Osteoblast (primary cell): ENCODE data around the gene PGC. TPM values are rescaled to one million over a fixed set of nuclear protein-coding genes. Genes with fewer than 3 reads are reported as not detected.

Experiments
- DNase-seq: peaks from one replicate; pipeline ENCODE4 v3.0.0; 2011; ENCODE audit warnings: low spot score, mixed read lengths; ENCODE audit not compliant: insufficient read length; ENCODE audit errors: missing footprints
- H2AFZ ChIP-seq: 2 replicates; pipeline ENCODE4 v1.6.0; 2011; ENCODE audit warnings: mild to moderate bottlenecking, low read length
- H3K27ac ChIP-seq: 2 replicates; pipeline ENCODE4 v1.5.1; 2011; ENCODE audit warnings: mild to moderate bottlenecking, low read depth, low read length, moderate library complexity
- H3K27me3 ChIP-seq: 2 replicates; pipeline ENCODE4 v1.6.0; 2012; ENCODE audit warnings: mild to moderate bottlenecking, control low read depth, inconsistent platforms, low read length, moderate library complexity; ENCODE audit not compliant: insufficient read depth
- H3K36me3 ChIP-seq: 2 replicates; pipeline ENCODE4 v1.5.1; 2011; ENCODE audit warnings: mild to moderate bottlenecking, low read length, control low read depth, moderate library complexity; ENCODE audit not compliant: insufficient read depth
- H3K4me1 ChIP-seq: 2 replicates; pipeline ENCODE4 v1.5.1; 2011; ENCODE audit warnings: mild to moderate bottlenecking, low read length, control low read depth, moderate library complexity; ENCODE audit not compliant: insufficient read depth
- H3K4me2 ChIP-seq: 2 replicates; pipeline ENCODE4 v1.6.0; 2011; ENCODE audit warnings: mild to moderate bottlenecking, low read length; ENCODE audit not compliant: insufficient read depth
- H3K4me3 ChIP-seq: fragments of 200-600 bp; sonication (generic); 3 replicates; pipeline ENCODE4 v1.5.1; 2012; ENCODE audit warnings: mild to moderate bottlenecking, low read length, inconsistent platforms; ENCODE audit not compliant: insufficient read depth
- H3K79me2 ChIP-seq: 2 replicates; pipeline ENCODE4 v1.6.0; 2012; ENCODE audit warnings: mild to moderate bottlenecking, low read length, control low read depth, inconsistent platforms; ENCODE audit not compliant: insufficient read depth
- H3K9me3 ChIP-seq: 2 replicates; pipeline ENCODE4 v1.5.1; 2011; ENCODE audit warnings: low read depth, low read length, control low read depth
- H4K20me1 ChIP-seq: 2 replicates; pipeline ENCODE4 v1.6.0; 2012; ENCODE audit warnings: mild to moderate bottlenecking, low read length, control low read depth; ENCODE audit not compliant: insufficient read depth
- total RNA-seq: library from RNA; depleted of rRNA; stranded (reverse); fragments of >200 nt; gene quantifications from 2 replicates; pipeline ENCODE4 v1.2.3, GENCODE V29; 2012
- TF ChIP-seq, protein P1 (sequence below): IDR thresholded peaks from 2 replicates; pipeline ENCODE4 v1.5.1; 2011; ENCODE audit warnings: mild to moderate bottlenecking, low read depth, low read length, moderate library complexity; ENCODE audit errors: extremely low read depth

The PGC gene
- total RNA-seq, 1 donor = not detected

DNA sequence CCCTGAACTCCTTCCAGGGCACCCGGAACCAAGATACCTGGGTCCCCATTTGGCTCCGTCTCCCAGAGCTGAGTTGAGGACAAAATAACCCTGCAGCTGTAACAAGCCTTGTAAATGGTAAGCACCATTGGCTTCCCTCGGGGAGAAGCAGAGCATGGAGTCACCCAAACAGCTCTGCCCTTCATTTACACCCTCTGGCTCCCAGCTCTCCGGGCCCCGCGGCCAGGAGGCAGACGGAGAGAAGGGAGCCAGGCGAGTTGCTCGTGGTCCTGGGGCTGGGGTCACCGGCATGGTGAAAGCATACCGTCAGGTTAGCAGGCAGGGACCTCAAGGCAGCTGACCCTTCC is 13.9 kb downstream of the PGC start:
- Histone ChIP-seq H3K27ac (peak overlapping the region; percentile 54), H3K4me3 (peak overlapping the region; percentile 76), H3K4me2 (peak overlapping the region; percentile 85), H3K9me3 (no peaks in the 10 kb centered on the region), H3K36me3 (no peaks in the 10 kb centered on the region), H3K79me2 (peaks cover 35% of the 10 kb centered on the region), H4K20me1 (peaks cover 17% of the 10 kb centered on the region), H3K4me1 (peaks cover 30% of the 10 kb centered on the region), H3K27me3 (no peaks in the 10 kb centered on the region), H2AFZ (peak overlapping the region; percentile 92)
- peak; percentile 86 for DNase-seq
- TF ChIP-seq, protein P1, sequence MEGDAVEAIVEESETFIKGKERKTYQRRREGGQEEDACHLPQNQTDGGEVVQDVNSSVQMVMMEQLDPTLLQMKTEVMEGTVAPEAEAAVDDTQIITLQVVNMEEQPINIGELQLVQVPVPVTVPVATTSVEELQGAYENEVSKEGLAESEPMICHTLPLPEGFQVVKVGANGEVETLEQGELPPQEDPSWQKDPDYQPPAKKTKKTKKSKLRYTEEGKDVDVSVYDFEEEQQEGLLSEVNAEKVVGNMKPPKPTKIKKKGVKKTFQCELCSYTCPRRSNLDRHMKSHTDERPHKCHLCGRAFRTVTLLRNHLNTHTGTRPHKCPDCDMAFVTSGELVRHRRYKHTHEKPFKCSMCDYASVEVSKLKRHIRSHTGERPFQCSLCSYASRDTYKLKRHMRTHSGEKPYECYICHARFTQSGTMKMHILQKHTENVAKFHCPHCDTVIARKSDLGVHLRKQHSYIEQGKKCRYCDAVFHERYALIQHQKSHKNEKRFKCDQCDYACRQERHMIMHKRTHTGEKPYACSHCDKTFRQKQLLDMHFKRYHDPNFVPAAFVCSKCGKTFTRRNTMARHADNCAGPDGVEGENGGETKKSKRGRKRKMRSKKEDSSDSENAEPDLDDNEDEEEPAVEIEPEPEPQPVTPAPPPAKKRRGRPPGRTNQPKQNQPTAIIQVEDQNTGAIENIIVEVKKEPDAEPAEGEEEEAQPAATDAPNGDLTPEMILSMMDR = no peak

DNA sequence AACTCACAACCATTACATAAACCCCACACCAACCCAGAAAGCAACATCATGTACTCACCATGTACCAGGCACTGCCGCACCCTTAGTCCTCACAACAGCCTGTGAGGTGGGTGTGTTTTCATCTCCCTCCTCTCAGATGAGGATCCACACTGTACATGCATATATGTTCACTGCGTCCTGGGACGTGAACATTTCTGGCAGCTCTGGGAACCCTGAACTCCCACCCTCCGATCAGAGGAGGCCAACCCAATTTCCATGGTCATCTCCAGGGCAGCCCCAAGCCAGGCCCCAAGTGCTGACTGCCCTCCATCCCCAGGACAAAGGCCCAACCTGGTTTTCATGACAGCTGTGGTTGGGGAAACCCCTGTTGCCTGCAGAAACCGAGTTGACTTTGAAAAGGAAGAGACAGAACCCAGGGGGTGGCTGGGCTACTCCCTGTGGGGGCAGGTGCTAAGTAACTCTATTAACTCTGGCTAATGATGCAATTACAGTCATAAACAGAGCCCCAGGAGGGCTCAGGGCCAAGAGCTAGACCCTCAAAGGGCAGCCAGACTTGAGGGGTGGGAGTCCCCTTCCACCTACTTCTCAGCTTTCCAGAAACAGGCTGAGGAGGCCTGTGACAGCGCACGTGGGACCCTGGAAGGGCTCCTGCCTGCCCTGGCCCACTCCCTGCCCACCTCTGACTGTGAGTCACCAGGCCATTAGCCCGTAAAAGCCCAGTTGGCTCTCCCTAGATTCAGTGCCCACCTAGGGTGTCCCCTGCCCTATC is 14.4 kb downstream of the PGC start:
- H3K9me3 ChIP-seq = no peaks in the 10 kb centered on the region
- peaks cover 30% of the 10 kb centered on the region for H3K4me1 ChIP-seq
- peak; percentile 85 for DNase-seq
- H4K20me1 ChIP-seq = peaks cover 20% of the 10 kb centered on the region
- H3K36me3 ChIP-seq = no peaks in the 10 kb centered on the region
- peak overlapping the region; percentile 85 for H3K4me2 ChIP-seq
- TF ChIP-seq, protein P1 = no peak
- H3K27me3 ChIP-seq = no peaks in the 10 kb centered on the region
- peak overlapping the region; percentile 76 for H3K4me3 ChIP-seq
- peak overlapping the region; percentile 54 for H3K27ac ChIP-seq
- no peak overlapping the region for H2AFZ ChIP-seq
- peaks cover 40% of the 10 kb centered on the region for H3K79me2 ChIP-seq

DNA sequence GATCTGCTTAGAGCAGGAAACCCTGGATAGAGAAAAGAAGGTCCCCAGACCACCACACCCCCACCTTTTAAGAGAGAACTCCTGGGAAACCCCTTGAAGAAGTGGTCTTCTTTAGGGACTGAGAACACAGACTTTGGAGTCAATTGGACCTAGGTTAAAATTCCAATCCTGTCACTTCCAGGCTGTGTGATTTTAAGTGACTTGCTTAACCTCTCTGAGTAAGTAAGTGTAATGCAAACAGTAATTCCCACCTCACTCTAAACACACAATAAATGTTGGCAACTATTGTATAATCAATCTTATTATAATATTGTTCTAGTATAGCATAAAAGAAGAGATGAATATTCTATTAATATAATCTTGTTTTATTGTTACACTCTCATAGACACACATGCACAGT is 15.0 kb downstream of the PGC start:
- H3K27ac ChIP-seq = no peak overlapping the region
- no peak overlapping the region for H2AFZ ChIP-seq
- no peak overlapping the region for H3K4me3 ChIP-seq
- H3K79me2 ChIP-seq = peaks cover 40% of the 10 kb centered on the region
- H4K20me1 ChIP-seq = peaks cover 22% of the 10 kb centered on the region
- H3K4me2 ChIP-seq = peak overlapping the region; percentile 85
- TF ChIP-seq, protein P1 = no peak
- H3K4me1 ChIP-seq = peaks cover 30% of the 10 kb centered on the region
- no peak for DNase-seq
- no peaks in the 10 kb centered on the region for H3K9me3 ChIP-seq
- no peaks in the 10 kb centered on the region for H3K27me3 ChIP-seq
- no peaks in the 10 kb centered on the region for H3K36me3 ChIP-seq

DNA sequence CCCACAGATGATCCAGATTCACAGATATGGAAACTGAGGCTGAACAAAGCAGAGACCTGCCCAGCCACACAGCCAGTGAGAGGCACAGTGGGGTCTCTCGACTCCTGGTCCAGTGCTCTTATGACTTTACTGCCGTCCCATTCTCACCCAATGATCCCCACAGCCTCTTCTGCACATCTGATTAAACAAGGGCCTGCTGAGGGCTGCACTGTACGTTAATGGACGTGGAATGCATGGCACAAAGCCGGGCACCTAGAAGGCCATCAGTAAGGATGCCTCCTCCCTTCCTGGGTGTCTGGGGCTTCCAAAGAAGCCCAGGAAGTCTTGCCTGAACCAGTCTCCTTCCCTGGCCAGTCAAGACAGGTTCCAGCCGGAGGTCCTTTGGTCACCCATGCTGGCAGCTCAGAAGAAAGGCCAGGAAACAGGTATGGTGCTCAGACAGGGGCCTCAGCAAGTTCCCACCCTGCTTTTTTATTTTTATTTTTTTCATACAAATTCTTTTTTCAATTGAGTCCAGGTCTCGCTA is 15.6 kb downstream of the PGC start:
- Histone ChIP-seq H2AFZ (no peak overlapping the region), H3K36me3 (no peaks in the 10 kb centered on the region), H3K79me2 (peaks cover 43% of the 10 kb centered on the region), H3K9me3 (no peaks in the 10 kb centered on the region), H4K20me1 (peaks cover 22% of the 10 kb centered on the region), H3K4me3 (no peak overlapping the region), H3K27me3 (no peaks in the 10 kb centered on the region), H3K27ac (no peak overlapping the region), H3K4me1 (peaks cover 30% of the 10 kb centered on the region), H3K4me2 (no peak overlapping the region)
- TF ChIP-seq, protein P1 = no peak
- peak; percentile 64 for DNase-seq
